Endothelial cell of umbilical vein (primary cell): ENCODE data around the gene SLC43A1. TPM values are rescaled to one million over a fixed set of nuclear protein-coding genes. Genes with fewer than 3 reads are reported as not detected.
A peak's percentile ranks its signal among the peaks of the same experiment; 100 is the strongest.

Experiments
- BruUV-seq: library from RNA; stranded (reverse); fragments of 400-500 nt; replicated peaks from 2 replicates; lab custom pipeline; 2021; lab: Mats Ljungman, UMichigan
- CTCF ChIA-PET: fragments of 300-600, 350-600 bp; sonication (Branson Sonifier 250); formaldehyde crosslinking; loops from one replicate; lab custom pipeline; 2021; ENCODE audit warnings: antibody characterized with exemption, inconsistent platforms; lab: Charles Lee
- POLR2A ChIA-PET: fragments of 300-600, 350-600 bp; sonication (Branson Sonifier 250); formaldehyde crosslinking; loops from one replicate; lab custom pipeline; 2021; ENCODE audit warnings: antibody characterized with exemption, inconsistent platforms; lab: Charles Lee
- DNase-seq: peaks from one replicate; pipeline ENCODE4 v3.0.0-alpha.2; 2011; ENCODE audit warnings: low read depth, low spot score
- FAIRE-seq: peaks from 2 replicates; lab custom pipeline; 2011; peaks lifted over from hg19 to GRCh38; lab: Jason Lieb, UNC
- H2AFZ ChIP-seq: 2 replicates; pipeline ENCODE4 v1.6.0; 2012; ENCODE audit warnings: low read depth, low read length, control low read depth, inconsistent platforms
- H3K27ac ChIP-seq: 2 replicates; pipeline ENCODE4 v1.5.1; 2011; ENCODE audit warnings: low read depth, mild to moderate bottlenecking, control low read depth, low read length, moderate library complexity; ENCODE audit not compliant: insufficient read depth
- H3K27me3 ChIP-seq, 2 experiments: 2 replicates each; pipeline versions ENCODE4 v1.6.0 to v1.6.1; 2011; ENCODE audit warnings: low read length in 2 of 2, mixed read lengths in 1 of 2; ENCODE audit not compliant: control insufficient read depth in 2 of 2, insufficient read depth in 2 of 2
- H3K36me3 ChIP-seq, 2 experiments: 2 replicates in 1 of 2; 3 replicates in 1 of 2; pipeline ENCODE4 v1.5.1; 2011; ENCODE audit warnings: low read length in 2 of 2, mild to moderate bottlenecking in 1 of 2, moderate library complexity in 1 of 2; ENCODE audit not compliant: control insufficient read depth in 2 of 2, insufficient read depth in 2 of 2; ENCODE audit errors: extremely low read depth in 1 of 2
- H3K4me1 ChIP-seq: 3 replicates; pipeline ENCODE4 v1.5.1; 2011; ENCODE audit warnings: mild to moderate bottlenecking, low read length; ENCODE audit not compliant: control insufficient read depth, insufficient read depth; ENCODE audit errors: extremely low read depth
- H3K4me2 ChIP-seq: 2 replicates; pipeline ENCODE4 v1.6.1; 2011; ENCODE audit warnings: low read length, control low read depth, mixed read lengths; ENCODE audit not compliant: insufficient read depth
- H3K4me3 ChIP-seq, 3 experiments: fragments of 200-600 bp in 1 of 3; sonication (generic), shearing (Covaris generic) in 1 of 3; replicated peaks in 1 of 3; 2 replicates each; pipeline ENCODE4 v1.5.1; 2011 to 2016; ENCODE audit warnings: control low read depth in 3 of 3, low read length in 3 of 3, mild to moderate bottlenecking in 2 of 3, inconsistent platforms in 1 of 3, low read depth in 1 of 3, moderate library complexity in 1 of 3; ENCODE audit not compliant: insufficient read depth in 1 of 3
- H3K79me2 ChIP-seq: 2 replicates; pipeline ENCODE4 v1.6.0; 2012; ENCODE audit warnings: low read length, inconsistent platforms; ENCODE audit not compliant: control insufficient read depth, insufficient read depth
- H3K9ac ChIP-seq: replicated peaks from 2 replicates; pipeline ENCODE3; 2011; ENCODE audit warnings: low read length, control low read depth; ENCODE audit not compliant: insufficient read depth; ENCODE audit errors: extremely low read depth
- H3K9me1 ChIP-seq: replicated peaks from 3 replicates; pipeline ENCODE4 v1.6.0; 2011; ENCODE audit warnings: mild to moderate bottlenecking, low read length; ENCODE audit not compliant: control insufficient read depth, insufficient read depth; ENCODE audit errors: extremely low read depth
- H3K9me3 ChIP-seq: replicated peaks from 2 replicates; pipeline ENCODE4 v1.5.1; 2012; ENCODE audit warnings: low read length, inconsistent platforms; ENCODE audit not compliant: control insufficient read depth, insufficient read depth
- H4K20me1 ChIP-seq: replicated peaks from 2 replicates; pipeline ENCODE3; 2011; ENCODE audit warnings: mild to moderate bottlenecking, low read length; ENCODE audit not compliant: control insufficient read depth, insufficient read depth; ENCODE audit errors: extremely low read depth
- CTCF ChIP-seq, 2 donors: IDR thresholded peaks; 1 replicate in 1 of 2; 2 replicates in 1 of 2; pipeline ENCODE4 v1.5.1; 2011; ENCODE audit warnings: low read length in 2 of 2, mild to moderate bottlenecking in 2 of 2, moderate library complexity in 2 of 2, control low read depth in 1 of 2, inconsistent platforms in 1 of 2, low read depth in 1 of 2; ENCODE audit not compliant: insufficient read depth in 1 of 2; ENCODE audit errors: extremely low read depth in 1 of 2
- EZH2 ChIP-seq: IDR thresholded peaks from 2 replicates; pipeline ENCODE4 v1.6.1; 2012; ENCODE audit warnings: borderline replicate concordance, low read depth, mild to moderate bottlenecking, moderate library complexity, low read length, inconsistent platforms; ENCODE audit not compliant: severe bottlenecking
- FOS ChIP-seq: IDR thresholded peaks from 2 replicates; pipeline ENCODE4 v1.6.1; 2011; ENCODE audit warnings: mild to moderate bottlenecking, low read length, moderate library complexity, borderline replicate concordance; ENCODE audit not compliant: insufficient read depth
- GATA2 ChIP-seq: IDR thresholded peaks from 2 replicates; pipeline ENCODE4 v1.7.0; 2011; ENCODE audit warnings: low read depth, mild to moderate bottlenecking, moderate library complexity, mixed read lengths, low read length; ENCODE audit not compliant: insufficient read length, insufficient read depth
- JUN ChIP-seq: IDR thresholded peaks from 2 replicates; pipeline ENCODE4 v1.6.1; 2011; ENCODE audit warnings: borderline replicate concordance, low read depth; ENCODE audit not compliant: insufficient read length, insufficient read depth
- MAX ChIP-seq: IDR thresholded peaks from 2 replicates; pipeline ENCODE4 v1.6.1; 2011; ENCODE audit not compliant: insufficient read depth, insufficient read length
- MYC ChIP-seq: IDR thresholded peaks from one replicate; pipeline ENCODE4 v1.6.1; 2011; ENCODE audit warnings: mild to moderate bottlenecking, low read depth, low read length
- POLR2A ChIP-seq: IDR thresholded peaks from 2 replicates; pipeline ENCODE4 v1.6.1; 2012; ENCODE audit warnings: low read depth, mild to moderate bottlenecking, control low read depth, low read length
- POLR2AphosphoS5 ChIP-seq: IDR thresholded peaks from 2 replicates; pipeline ENCODE4 v1.6.1; 2012; ENCODE audit warnings: low read depth, mild to moderate bottlenecking, control low read depth, low read length, moderate library complexity; ENCODE audit not compliant: insufficient read depth
- dilution Hi-C: fragments of 300-500 bp; cut with MboI; formaldehyde crosslinking; loops from one replicate; pipeline ENCODE4 v1.15.0; 2019; ENCODE audit warnings: low sequenced_read_pairs; ENCODE audit not compliant: extremely low pct_ligation_motif_present
- intact Hi-C: fragments of 100-400 bp; cut with micrococcal nuclease; formaldehyde crosslinking; loops from one replicate; pipeline ENCODE4 v1.10.0; 2022
- polyA plus RNA-seq, 4 experiments: library from polyadenylated mRNA; depleted of rRNA in 3 of 4; stranded (reverse) in 3 of 4; unstranded in 1 of 4; fragments of >200 nt; gene quantifications; 2 replicates each; pipeline versions ENCODE4 v1.2.1 to v1.2.3, GENCODE V29; 2011 to 2012; ENCODE audit warnings: missing spikeins in 1 of 4
- total RNA-seq: library from RNA; stranded (reverse); gene quantifications from 2 replicates; pipeline ENCODE4 v1.2.3, GENCODE V29; 2021

Gene SLC43A1
- total and polyA plus RNA-seq, 2 donors (not counting 3 experiments of a cell fraction or from before 2014, with no cell fraction given): 13.7 to 19.5 TPM

- DNase-seq: no peak
- Histone ChIP-seq H4K20me1 (no peaks in the 10 kb centered on the region), H2AFZ (peak overlapping the region; percentile 94), H3K9me1 (no peaks in the 10 kb centered on the region), H3K9ac (no peak overlapping the region), H3K36me3 (no peaks in the 10 kb centered on the region), H3K9me3 (no peaks in the 10 kb centered on the region), H3K27me3 (no peaks in the 10 kb centered on the region), H3K4me1 (peaks cover 9% of the 10 kb centered on the region), H3K4me2 (peak overlapping the region; percentile 88), H3K4me3 (peak overlapping the region; percentile 64 to 79 (median 68)), H3K27ac (no peak overlapping the region), H3K79me2 (no peaks in the 10 kb centered on the region)
- BruUV-seq: no TSS peak
- dilution Hi-C loops (no loop called here), intact Hi-C loops (no loop called here)
- TF ChIP-seq POLR2AphosphoS5 (no peak), EZH2 (no peak), CTCF (IDR thresholded peaks at IDR 0.05; ENCODE audit: extremely low read depth in 1 of 2, insufficient read depth in 1 of 2, low read depth in 1 of 2, low read length in 2 of 2) (no peak)
- no peak for FAIRE-seq
- POLR2A ChIA-PET: interaction anchor here (0.5 kb wide), 1 partner anchor 15 kb away, joined by 4 read pairs; no protein-coding TSS in a partner anchor
- CTCF ChIA-PET: interaction anchor here (0.6 to 9.0 kb wide), 9 partner anchors 13 to 130 kb away, joined by 3 to 166 read pairs (median 7); partner anchors contain the start of gene UBE2L6
These were observed 1.5 kb downstream of the SLC43A1 start for GRCh38 chr11:57513911-57514537.

- Histone ChIP-seq H3K9ac (no peak overlapping the region), H4K20me1 (no peaks in the 10 kb centered on the region), H2AFZ (no peak overlapping the region), H3K4me3 (no peak overlapping the region), H3K4me1 (peaks cover 9% of the 10 kb centered on the region), H3K79me2 (no peaks in the 10 kb centered on the region), H3K9me1 (no peaks in the 10 kb centered on the region), H3K4me2 (no peak overlapping the region), H3K27me3 (no peaks in the 10 kb centered on the region), H3K27ac (no peak overlapping the region), H3K9me3 (no peaks in the 10 kb centered on the region), H3K36me3 (no peaks in the 10 kb centered on the region)
- intact Hi-C loops (no loop called here), dilution Hi-C loops (no loop called here)
- DNase-seq (no peak), FAIRE-seq (no peak)
- CTCF ChIA-PET: interaction anchor here (0.6 to 9.0 kb wide), 5 partner anchors 13 to 87 kb away, joined by 3 to 166 read pairs (median 49); partner anchors contain the start of genes SLC43A3 and UBE2L6
- TF ChIP-seq POLR2AphosphoS5 (no peak), JUN (no peak), MAX (no peak), CTCF (IDR thresholded peaks at IDR 0.05; ENCODE audit: extremely low read depth in 1 of 2, insufficient read depth in 1 of 2, low read depth in 1 of 2, low read length in 2 of 2) (no peak), MYC (no peak), GATA2 (no peak), EZH2 (no peak), POLR2A (no peak), FOS (no peak)
- BruUV-seq: no TSS peak
- POLR2A ChIA-PET: no interaction called here
These were observed 2.1 kb downstream of the SLC43A1 start for GRCh38 chr11:57513452-57513795.
